PC-9 (cell line): ENCODE measurements around the gene HMGCS1.

Experiments used
- EZH2 ChIP-seq: fragments of 200-600 bp; sonication (generic); IDR thresholded peaks from 2 replicates; pipeline ENCODE4 v1.8.0; 2017; ENCODE audit warnings: antibody characterized with exemption, low read depth
- TF ChIP-seq, protein P1 (sequence below): fragments of 200-600 bp; sonication (generic); conservative IDR thresholded peaks from 2 replicates; pipeline ENCODE4 v1.6.1; 2017; ENCODE audit warnings: mixed run types, antibody characterized with exemption, mild to moderate bottlenecking, moderate library complexity

DNA sequence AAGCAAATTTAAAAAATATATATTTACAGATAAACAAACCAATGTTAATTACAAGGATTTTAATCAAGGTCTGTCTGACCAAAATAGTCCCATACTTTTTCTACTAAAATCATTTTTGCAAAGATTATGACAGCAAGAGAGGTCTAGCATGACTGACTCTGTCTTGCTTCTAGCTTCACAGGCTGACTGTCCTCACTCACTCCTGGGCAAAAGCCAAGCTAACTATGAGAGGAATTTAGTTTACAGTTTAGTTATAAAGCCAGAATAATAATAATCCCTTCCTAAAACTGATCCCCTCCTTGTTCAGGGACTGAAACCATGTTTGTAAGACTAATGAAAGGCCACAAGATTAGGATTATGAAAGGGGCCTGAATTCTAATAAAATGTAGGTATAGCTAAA lies 45.5 kb upstream of the HMGCS1 start:
- TF ChIP-seq, protein P1, sequence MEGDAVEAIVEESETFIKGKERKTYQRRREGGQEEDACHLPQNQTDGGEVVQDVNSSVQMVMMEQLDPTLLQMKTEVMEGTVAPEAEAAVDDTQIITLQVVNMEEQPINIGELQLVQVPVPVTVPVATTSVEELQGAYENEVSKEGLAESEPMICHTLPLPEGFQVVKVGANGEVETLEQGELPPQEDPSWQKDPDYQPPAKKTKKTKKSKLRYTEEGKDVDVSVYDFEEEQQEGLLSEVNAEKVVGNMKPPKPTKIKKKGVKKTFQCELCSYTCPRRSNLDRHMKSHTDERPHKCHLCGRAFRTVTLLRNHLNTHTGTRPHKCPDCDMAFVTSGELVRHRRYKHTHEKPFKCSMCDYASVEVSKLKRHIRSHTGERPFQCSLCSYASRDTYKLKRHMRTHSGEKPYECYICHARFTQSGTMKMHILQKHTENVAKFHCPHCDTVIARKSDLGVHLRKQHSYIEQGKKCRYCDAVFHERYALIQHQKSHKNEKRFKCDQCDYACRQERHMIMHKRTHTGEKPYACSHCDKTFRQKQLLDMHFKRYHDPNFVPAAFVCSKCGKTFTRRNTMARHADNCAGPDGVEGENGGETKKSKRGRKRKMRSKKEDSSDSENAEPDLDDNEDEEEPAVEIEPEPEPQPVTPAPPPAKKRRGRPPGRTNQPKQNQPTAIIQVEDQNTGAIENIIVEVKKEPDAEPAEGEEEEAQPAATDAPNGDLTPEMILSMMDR, result no peak
- TF ChIP-seq EZH2, result no peak
